ENCODE measurements around the gene FLYWCH1.

- TF ChIP-seq CTCF (IDR thresholded peaks at IDR 0.05) (peak; percentile 87 to 97 (median 92)), POLR2AphosphoS5 (IDR thresholded peaks at IDR 0.05) (peak; percentile 47 to 78)
Observed at GRCh38 chr16:2874912-2875362, 36.8 kb upstream of the FLYWCH1 start.
